HEK293 (cell line): Measurements from ENCODE around the gene MED15.

Source experiments
- BCL11A ChIP-seq: fragments of 450-650 bp; formaldehyde crosslinking; IDR thresholded peaks from 2 replicates; pipeline ENCODE4 v1.5.1; 2016; ENCODE audit warnings: low read depth, missing biosample characterization, missing genetic modification characterization
- KLF8 ChIP-seq: fragments of 450-650 bp; formaldehyde crosslinking; IDR thresholded peaks from 2 replicates; pipeline ENCODE4 v1.5.1; 2016; ENCODE audit warnings: missing biosample characterization, missing genetic modification characterization
- MZF1 ChIP-seq: fragments of 450-650 bp; formaldehyde crosslinking; IDR thresholded peaks from 2 replicates; pipeline ENCODE4 v1.5.1; 2017; ENCODE audit warnings: missing biosample characterization, missing genetic modification characterization, borderline replicate concordance
- RBAK ChIP-seq: fragments of 450-650 bp; formaldehyde crosslinking; IDR thresholded peaks from 2 replicates; pipeline ENCODE4 v1.5.1; 2016; ENCODE audit warnings: missing biosample characterization, missing genetic modification characterization
- TRIM28 ChIP-seq: IDR thresholded peaks from 2 replicates; pipeline ENCODE4 v1.6.1; 2011; ENCODE audit warnings: low read length, control low read depth, borderline replicate concordance
- ZBTB6 ChIP-seq: fragments of 450-650 bp; formaldehyde crosslinking; IDR thresholded peaks from 2 replicates; pipeline ENCODE4 v1.5.1; 2017; ENCODE audit warnings: missing biosample characterization, missing genetic modification characterization
- ZNF175 ChIP-seq: fragments of 450-650 bp; formaldehyde crosslinking; IDR thresholded peaks from 2 replicates; pipeline ENCODE4 v1.5.1; 2016; ENCODE audit warnings: missing biosample characterization, missing genetic modification characterization
- TF ChIP-seq, protein P1 (sequence below): fragments of 450-650 bp; formaldehyde crosslinking; IDR thresholded peaks from 2 replicates; pipeline ENCODE4 v1.5.1; 2016; ENCODE audit warnings: missing biosample characterization, missing genetic modification characterization

GRCh38 chr22:20627432-20627831 lies 120.0 kb downstream of the MED15 start:
- TF ChIP-seq, protein P1, sequence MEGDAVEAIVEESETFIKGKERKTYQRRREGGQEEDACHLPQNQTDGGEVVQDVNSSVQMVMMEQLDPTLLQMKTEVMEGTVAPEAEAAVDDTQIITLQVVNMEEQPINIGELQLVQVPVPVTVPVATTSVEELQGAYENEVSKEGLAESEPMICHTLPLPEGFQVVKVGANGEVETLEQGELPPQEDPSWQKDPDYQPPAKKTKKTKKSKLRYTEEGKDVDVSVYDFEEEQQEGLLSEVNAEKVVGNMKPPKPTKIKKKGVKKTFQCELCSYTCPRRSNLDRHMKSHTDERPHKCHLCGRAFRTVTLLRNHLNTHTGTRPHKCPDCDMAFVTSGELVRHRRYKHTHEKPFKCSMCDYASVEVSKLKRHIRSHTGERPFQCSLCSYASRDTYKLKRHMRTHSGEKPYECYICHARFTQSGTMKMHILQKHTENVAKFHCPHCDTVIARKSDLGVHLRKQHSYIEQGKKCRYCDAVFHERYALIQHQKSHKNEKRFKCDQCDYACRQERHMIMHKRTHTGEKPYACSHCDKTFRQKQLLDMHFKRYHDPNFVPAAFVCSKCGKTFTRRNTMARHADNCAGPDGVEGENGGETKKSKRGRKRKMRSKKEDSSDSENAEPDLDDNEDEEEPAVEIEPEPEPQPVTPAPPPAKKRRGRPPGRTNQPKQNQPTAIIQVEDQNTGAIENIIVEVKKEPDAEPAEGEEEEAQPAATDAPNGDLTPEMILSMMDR (tag by site-specific recombination) = no peak
- TF ChIP-seq RBAK (tag by site-specific recombination) (no peak), BCL11A (tag by site-specific recombination) (no peak), ZNF175 (no peak), TRIM28 (no peak), MZF1 (tag by site-specific recombination) (no peak), ZBTB6 (tag by site-specific recombination) (no peak), KLF8 (tag by site-specific recombination) (no peak)
